Esophagus squamous epithelium (tissue), 4 donors: ENCODE data around the gene CLEC2L. TPM values are rescaled to one million over a fixed set of nuclear protein-coding genes. Genes with fewer than 3 reads are reported as not detected.

Experiments
- total RNA-seq, 4 donors: library from RNA; depleted of rRNA; stranded (reverse); fragments of >200 nt; gene quantifications; one replicate each; pipeline ENCODE4 v1.1.0, GENCODE V29; 2016

CLEC2L gene
- total RNA-seq, 4 donors from 2014 or later, result not detected

Other genes starting within 250 kb of the CLEC2L start
- 10 to 100 TPM in 1 of 4 donors, 1 to 10 TPM in 2, under 1 TPM in 1; 0.91 to 12.6 (median 4.4) TPM for gene FMC1, start 182.3 kb upstream of the CLEC2L start, total RNA-seq
- 10 to 100 TPM; 29.4 to 77.6 (median 50.0) TPM for gene LUC7L2, start 163.8 kb upstream of the CLEC2L start, total RNA-seq
- gene KLRG2, start 40.0 kb upstream of the CLEC2L start, total RNA-seq, result 10 to 100 TPM in 2 of 4 donors, 1 to 10 TPM in 2; 6.2 to 21.8 (median 9.7) TPM